SU-DHL-6 (cell line): ENCODE measurements around the gene COL16A1.

ENCODE experiments used
- H2AFZ ChIP-seq: fragments of 200-600 bp; sonication (generic); 2 replicates; pipeline ENCODE4 v1.6.1; 2014; ENCODE audit warnings: low read depth, mild to moderate bottlenecking, moderate library complexity, mixed read lengths, antibody characterized with exemption, low read length; ENCODE audit not compliant: severe bottlenecking
- H3F3A ChIP-seq: fragments of 200-600 bp; shearing (Covaris generic); 2 replicates; pipeline ENCODE4 v1.6.0; 2016; ENCODE audit warnings: antibody characterized with exemption, mild to moderate bottlenecking; ENCODE audit not compliant: insufficient read depth
- H3K27ac ChIP-seq: fragments of 200-600 bp; sonication (generic); 2 replicates; pipeline ENCODE4 v1.5.1; 2016; ENCODE audit warnings: low read depth, mild to moderate bottlenecking, low read length, moderate library complexity, mixed read lengths
- H3K27me3 ChIP-seq: fragments of 200-600 bp; sonication (generic), shearing (Covaris generic); 2 replicates; pipeline ENCODE4 v1.6.0; 2014; ENCODE audit warnings: mild to moderate bottlenecking, low read length
- H3K36me3 ChIP-seq: fragments of 200-600 bp; sonication (generic); 2 replicates; pipeline ENCODE4 v1.6.1; 2014; ENCODE audit warnings: mild to moderate bottlenecking, low read length, mixed read lengths
- H3K4me2 ChIP-seq: fragments of 300-600, 200-600 bp; shearing (Covaris generic), sonication (generic); 2 replicates; pipeline ENCODE4 v1.6.0; 2014; ENCODE audit warnings: low read length, low read depth, mild to moderate bottlenecking; ENCODE audit not compliant: poor library complexity, severe bottlenecking
- H3K4me3 ChIP-seq: fragments of 200-600 bp; sonication (generic); 2 replicates; pipeline ENCODE4 v1.5.1; 2014; ENCODE audit warnings: antibody characterized with exemption, low read length, mild to moderate bottlenecking, mixed read lengths; ENCODE audit not compliant: insufficient read depth, poor library complexity, severe bottlenecking
- H3K79me2 ChIP-seq: fragments of 200-600 bp; sonication (generic); 2 replicates; pipeline ENCODE4 v1.6.1; 2014; ENCODE audit warnings: mild to moderate bottlenecking, low read length, moderate library complexity; ENCODE audit not compliant: insufficient read depth
- H3K9ac ChIP-seq: fragments of 200-600 bp; sonication (generic); 2 replicates; pipeline ENCODE4 v1.7.0; 2014; ENCODE audit warnings: mild to moderate bottlenecking, low read length
- H3K9me2 ChIP-seq: fragments of 200-600 bp; sonication (generic); replicated peaks from 2 replicates; pipeline ENCODE4 v1.6.1; 2014; ENCODE audit warnings: low read length; ENCODE audit not compliant: insufficient read depth
- H3K9me3 ChIP-seq: fragments of 200-600 bp; sonication (generic); 2 replicates; pipeline ENCODE4 v1.6.1; 2014; ENCODE audit warnings: low read length, mixed read lengths; ENCODE audit not compliant: insufficient read depth
- H4K20me1 ChIP-seq: fragments of 200-600 bp; sonication (generic); 2 replicates; pipeline ENCODE4 v1.6.1; 2014; ENCODE audit warnings: low read depth, mild to moderate bottlenecking, antibody characterized with exemption, low read length, moderate library complexity, mixed read lengths
- EZH2phosphoT487 ChIP-seq: fragments of 200-600 bp; sonication (generic), shearing (Covaris generic); conservative IDR thresholded peaks from 2 replicates; pipeline ENCODE4 v1.6.1; 2018; ENCODE audit warnings: mild to moderate bottlenecking, antibody characterized with exemption, low read length, moderate library complexity, mixed read lengths
- TF ChIP-seq, protein P1 (sequence below): fragments of 200-600 bp; sonication (generic); IDR thresholded peaks from one replicate; pipeline ENCODE4 v1.5.1; 2017; ENCODE audit warnings: antibody characterized with exemption, mild to moderate bottlenecking, low read length, moderate library complexity; ENCODE audit not compliant: insufficient read depth, poor library complexity, severe bottlenecking

Gene COL16A1

GRCh38 chr1:31628931-31629556, 74.8 kb downstream of the COL16A1 start:
- H3K9ac ChIP-seq = no peak overlapping the region
- no peak overlapping the region for H3K4me3 ChIP-seq
- H3F3A ChIP-seq = no peaks in the 10 kb centered on the region
- H3K9me3 ChIP-seq = no peaks in the 10 kb centered on the region
- no peak overlapping the region for H3K27ac ChIP-seq
- no peaks in the 10 kb centered on the region for H3K9me2 ChIP-seq
- H3K4me2 ChIP-seq = no peak overlapping the region
- no peaks in the 10 kb centered on the region for H4K20me1 ChIP-seq
- TF ChIP-seq, protein P1, sequence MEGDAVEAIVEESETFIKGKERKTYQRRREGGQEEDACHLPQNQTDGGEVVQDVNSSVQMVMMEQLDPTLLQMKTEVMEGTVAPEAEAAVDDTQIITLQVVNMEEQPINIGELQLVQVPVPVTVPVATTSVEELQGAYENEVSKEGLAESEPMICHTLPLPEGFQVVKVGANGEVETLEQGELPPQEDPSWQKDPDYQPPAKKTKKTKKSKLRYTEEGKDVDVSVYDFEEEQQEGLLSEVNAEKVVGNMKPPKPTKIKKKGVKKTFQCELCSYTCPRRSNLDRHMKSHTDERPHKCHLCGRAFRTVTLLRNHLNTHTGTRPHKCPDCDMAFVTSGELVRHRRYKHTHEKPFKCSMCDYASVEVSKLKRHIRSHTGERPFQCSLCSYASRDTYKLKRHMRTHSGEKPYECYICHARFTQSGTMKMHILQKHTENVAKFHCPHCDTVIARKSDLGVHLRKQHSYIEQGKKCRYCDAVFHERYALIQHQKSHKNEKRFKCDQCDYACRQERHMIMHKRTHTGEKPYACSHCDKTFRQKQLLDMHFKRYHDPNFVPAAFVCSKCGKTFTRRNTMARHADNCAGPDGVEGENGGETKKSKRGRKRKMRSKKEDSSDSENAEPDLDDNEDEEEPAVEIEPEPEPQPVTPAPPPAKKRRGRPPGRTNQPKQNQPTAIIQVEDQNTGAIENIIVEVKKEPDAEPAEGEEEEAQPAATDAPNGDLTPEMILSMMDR = no peak
- no peak for TF ChIP-seq EZH2phosphoT487
- no peak overlapping the region for H2AFZ ChIP-seq
- H3K27me3 ChIP-seq = no peaks in the 10 kb centered on the region
- peaks cover 3% of the 10 kb centered on the region; the same call in 1 of the 2 replicates for H3K79me2 ChIP-seq
- H3K36me3 ChIP-seq = no peaks in the 10 kb centered on the region

GRCh38 chr1:31627930-31628559, 75.8 kb downstream of the COL16A1 start:
- Histone ChIP-seq H3K27ac (no peak overlapping the region), H3K9me2 (no peaks in the 10 kb centered on the region), H3K4me2 (no peak overlapping the region), H3K36me3 (no peaks in the 10 kb centered on the region), H3K79me2 (no peaks in the 10 kb centered on the region), H2AFZ (no peak overlapping the region), H3K27me3 (no peaks in the 10 kb centered on the region), H4K20me1 (no peaks in the 10 kb centered on the region), H3F3A (no peaks in the 10 kb centered on the region), H3K9ac (no peak overlapping the region), H3K4me3 (no peak overlapping the region), H3K9me3 (no peaks in the 10 kb centered on the region)
- TF ChIP-seq, protein P1 = no peak
- TF ChIP-seq EZH2phosphoT487 = no peak

DNA sequence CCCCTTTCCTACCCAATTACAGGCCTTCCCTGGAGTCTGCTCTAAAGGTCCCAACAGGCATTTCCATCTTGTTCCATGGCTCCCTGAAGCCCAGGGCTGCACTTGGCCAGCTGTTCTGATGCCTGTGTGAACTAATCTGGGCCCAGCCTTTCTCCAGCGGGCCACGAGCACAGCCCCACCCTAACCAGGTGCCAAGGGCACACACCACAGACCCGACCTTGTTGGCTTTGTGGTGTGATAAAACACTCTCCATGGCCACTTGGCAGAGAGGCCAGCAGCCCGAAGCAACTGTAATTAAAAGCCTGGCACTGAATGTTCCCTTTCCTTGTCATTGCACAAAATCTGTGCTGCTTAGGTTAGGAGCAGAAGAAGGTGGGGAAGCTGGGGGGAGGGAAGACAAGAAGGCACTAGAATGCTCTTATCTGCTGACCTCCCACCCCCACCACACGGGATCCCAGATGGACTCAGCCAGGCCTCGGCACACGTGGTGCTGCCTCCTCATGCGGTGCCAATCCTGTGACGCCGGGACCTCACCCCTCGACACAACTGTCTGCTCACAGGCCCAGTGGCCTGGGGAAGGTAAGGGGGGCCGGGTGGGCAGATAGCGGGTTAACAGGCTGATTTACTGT, 76.4 kb downstream of the COL16A1 start:
- Histone ChIP-seq H3K4me3 (no peak overlapping the region), H3K4me2 (no peak overlapping the region), H2AFZ (no peak overlapping the region), H3K9me2 (no peaks in the 10 kb centered on the region), H4K20me1 (no peaks in the 10 kb centered on the region), H3K27me3 (no peaks in the 10 kb centered on the region), H3K79me2 (no peaks in the 10 kb centered on the region), H3K36me3 (no peaks in the 10 kb centered on the region), H3K9me3 (no peaks in the 10 kb centered on the region), H3K27ac (no peak overlapping the region), H3F3A (no peaks in the 10 kb centered on the region), H3K9ac (no peak overlapping the region)
- no peak for TF ChIP-seq EZH2phosphoT487
- TF ChIP-seq, protein P1 = no peak
